OCI-LY3 (cell line): ENCODE measurements around the gene DRD3.

Experiments
- CTCF ChIP-seq: fragments of 200-600, 300-600 bp; sonication (generic); IDR thresholded peaks from 2 replicates; pipeline ENCODE4 v1.5.1; 2014; ENCODE audit warnings: antibody characterized with exemption, low read length, low read depth
- EZH2phosphoT487 ChIP-seq: fragments of 200-600 bp; shearing (Covaris generic); IDR thresholded peaks from 2 replicates; pipeline ENCODE4 v1.6.1; 2018; ENCODE audit warnings: antibody characterized with exemption, mixed run types, low read depth

DNA sequence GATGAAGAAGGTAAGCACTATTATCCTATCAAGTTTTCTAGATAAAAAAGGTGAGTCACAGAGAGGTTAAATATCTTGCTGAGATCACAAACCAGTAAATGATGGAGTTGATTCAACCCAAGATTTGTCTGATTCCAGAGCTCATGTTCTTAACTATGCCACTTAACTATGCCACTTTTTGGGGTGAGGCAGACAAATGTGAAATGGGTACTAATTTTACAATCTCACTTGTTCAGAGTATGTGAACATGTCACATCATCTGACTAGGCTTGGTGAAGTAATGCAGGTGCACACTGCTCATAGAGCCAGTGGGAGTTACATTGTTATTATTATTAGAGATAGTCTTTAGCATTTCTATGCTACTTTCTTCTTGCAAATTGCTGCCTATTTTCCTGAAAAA lies 2.0 kb downstream of the DRD3 start:
- TF ChIP-seq CTCF (no peak), EZH2phosphoT487 (no peak)
